GM19455 (cell line): ENCODE data around the gene SLC1A4.

Experiments
- ATAC-seq: cut with Tn5 transposase; IDR thresholded peaks from one replicate; pipeline ENCODE4 v1.9.1; 2021; ENCODE audit not compliant: unreplicated experiment

SLC1A4 gene

GRCh38 chr2:65049010-65049639, 59.9 kb downstream of the SLC1A4 start:
- ATAC-seq: no peak

DNA sequence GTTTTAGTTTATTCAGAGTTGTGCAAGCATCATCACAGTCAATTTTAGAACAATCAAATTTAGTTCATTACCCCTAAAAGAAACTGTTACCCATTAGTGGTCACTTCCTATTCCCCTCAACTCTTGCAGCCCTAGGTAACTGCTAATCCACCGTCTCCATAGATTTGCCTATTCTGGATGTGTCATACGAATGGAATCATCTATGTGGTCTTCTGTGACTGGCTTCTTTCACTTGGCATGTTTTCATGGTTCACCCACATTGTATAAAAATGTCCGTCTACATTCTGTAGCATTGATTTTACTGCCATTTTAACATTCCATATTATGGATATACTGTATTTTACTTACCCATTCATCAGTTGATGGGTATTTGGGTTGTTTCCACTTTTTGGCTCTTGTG, 61.7 kb downstream of the SLC1A4 start:
- no peak for ATAC-seq

GRCh38 chr2:65053199-65053598, 64.0 kb downstream of the SLC1A4 start:
- peak; percentile 47 for ATAC-seq

DNA sequence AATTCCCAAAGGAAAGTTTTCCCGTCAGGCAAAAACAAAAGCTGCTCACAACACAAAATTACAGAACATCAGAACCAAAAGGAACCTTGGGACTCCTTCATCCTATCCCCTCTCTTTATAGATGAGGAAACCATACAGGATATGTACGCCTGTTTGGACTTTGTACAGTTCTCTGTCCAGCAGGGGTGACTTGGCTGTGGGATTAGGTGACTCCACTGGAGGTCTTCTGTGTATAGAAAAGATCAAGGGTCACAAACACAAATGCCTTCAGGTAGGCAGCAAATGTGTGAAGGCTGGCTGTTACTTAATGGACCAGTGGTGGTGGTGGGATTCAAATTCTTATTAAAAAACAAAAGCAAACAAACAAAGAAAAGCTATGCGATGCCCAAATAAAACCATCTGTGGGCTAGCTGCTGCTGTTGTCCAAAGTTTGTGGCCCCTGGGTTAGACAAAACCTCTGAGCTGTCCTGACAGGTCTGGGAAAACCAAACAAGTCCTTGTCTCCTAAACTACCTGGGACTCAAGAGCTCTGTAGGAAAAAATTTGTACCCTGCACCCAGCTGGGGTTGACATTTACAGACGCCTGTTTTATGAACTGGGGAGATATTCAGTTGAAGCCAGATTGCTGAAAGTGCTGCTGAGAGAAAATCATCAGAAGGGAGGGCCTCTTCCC, 65.7 kb downstream of the SLC1A4 start:
- no peak for ATAC-seq

DNA sequence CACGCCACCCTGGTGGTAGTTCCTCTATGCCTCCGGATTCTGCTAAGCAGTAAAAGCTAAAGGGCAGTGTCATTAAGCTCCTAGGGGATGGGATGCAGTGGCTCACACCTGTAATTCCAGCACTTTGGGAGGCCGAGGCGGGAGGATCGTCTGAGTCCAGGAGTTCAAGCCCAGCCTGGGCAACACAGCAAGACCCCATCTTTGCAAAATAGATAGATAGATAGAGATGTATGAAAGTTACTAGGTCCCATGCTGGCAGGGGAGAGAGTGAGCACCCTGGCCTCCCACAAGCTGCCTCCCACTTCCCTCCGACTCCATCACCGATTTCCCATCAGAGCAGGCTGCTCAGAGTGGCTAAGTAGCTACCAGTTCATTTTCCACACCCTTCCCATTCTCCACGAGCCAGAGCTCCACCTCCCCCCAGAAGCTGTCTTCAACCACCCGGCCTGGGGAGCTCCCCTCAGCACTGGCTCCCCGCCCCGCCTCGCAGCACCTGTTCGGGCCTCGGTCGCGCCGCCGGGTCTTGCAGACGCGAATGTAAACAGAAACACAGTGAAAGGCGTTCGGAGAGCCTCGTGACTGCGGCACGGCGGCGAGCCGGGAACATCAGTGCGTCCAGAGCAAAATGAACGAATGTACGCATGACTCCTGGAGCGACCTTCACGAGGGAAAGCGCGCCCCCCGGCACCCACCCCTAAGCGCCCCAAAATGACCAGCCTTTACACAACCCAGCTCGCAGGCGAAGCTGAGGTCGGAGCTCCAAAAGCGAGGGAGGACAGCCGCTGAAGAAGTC, 66.4 kb downstream of the SLC1A4 start:
- peak; percentile 33 for ATAC-seq

DNA sequence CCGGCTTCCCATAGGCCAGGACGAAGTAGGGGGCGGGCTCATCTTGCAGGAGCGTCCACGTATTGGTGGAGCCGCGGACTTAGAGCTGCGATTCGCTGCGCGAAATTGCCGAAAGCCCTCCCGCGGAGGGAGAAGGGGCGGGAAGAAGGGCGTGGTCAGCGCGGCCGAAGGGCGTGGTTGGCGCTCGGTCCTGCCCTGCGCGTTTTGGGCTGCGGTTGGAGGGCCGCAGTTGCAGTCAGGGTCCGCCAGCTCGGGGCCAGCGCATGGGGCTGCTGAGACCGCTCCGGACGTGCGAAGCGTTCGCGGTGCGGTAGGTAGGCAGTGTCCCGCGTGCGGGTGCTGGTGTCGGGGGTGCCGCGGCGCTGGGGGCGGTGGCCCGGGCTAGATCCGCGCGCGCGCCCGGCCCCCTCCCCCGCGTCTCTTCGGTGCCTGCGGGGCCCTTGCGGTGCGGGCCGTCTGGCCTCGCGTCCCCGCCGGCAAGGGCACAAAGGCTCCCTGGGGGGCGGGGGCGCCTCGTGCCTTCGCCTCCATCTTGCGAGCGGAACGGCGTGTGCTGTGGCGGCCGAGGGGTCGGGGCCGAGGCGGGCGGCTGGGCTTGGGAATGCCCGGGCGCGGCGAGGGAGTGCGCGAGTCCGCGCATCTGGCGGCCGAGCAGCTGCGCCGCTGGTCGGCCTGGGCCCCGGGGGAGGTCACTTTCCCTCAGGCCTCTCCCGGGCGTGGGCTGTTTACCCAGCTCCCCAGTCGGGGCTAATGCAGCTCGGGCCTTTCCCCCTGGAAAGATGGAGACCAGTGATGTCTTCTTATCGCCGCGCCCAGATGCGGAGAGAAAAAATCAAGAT, 67.2 kb downstream of the SLC1A4 start, which contains the start of gene CEP68:
CEP68 (plus strand) TSS at position 202 of the 839 bp plus-strand sequence. CDS start 13,029 bp downstream, outside the sequence.
- ATAC-seq: peak; percentile 91

DNA sequence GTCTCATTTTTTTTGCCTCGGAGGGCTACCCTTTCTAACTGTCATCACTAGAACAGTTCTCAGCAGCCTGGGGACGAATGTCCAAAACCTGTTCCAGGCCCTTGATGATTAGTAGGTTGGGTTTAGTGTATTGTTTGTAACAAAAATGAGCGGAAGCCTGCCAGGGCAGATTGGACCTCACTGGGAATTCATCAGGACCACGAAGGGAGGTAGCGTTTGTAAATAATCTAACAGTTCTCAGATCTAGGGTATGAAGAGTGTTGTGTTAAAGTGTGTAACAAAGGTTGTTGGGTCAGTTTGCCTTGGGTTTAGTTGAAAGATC, 67.8 kb downstream of the SLC1A4 start:
- no peak for ATAC-seq

GRCh38 chr2:65057391-65058052, 68.3 kb downstream of the SLC1A4 start:
- ATAC-seq: no peak

GRCh38 chr2:65059071-65059470, 69.9 kb downstream of the SLC1A4 start:
- ATAC-seq: no peak

- no peak for ATAC-seq
Measured at GRCh38 chr2:65061146-65061909, 72.1 kb downstream of the SLC1A4 start.

- ATAC-seq: no peak
Measured at GRCh38 chr2:65061910-65062339, 72.7 kb downstream of the SLC1A4 start.

DNA sequence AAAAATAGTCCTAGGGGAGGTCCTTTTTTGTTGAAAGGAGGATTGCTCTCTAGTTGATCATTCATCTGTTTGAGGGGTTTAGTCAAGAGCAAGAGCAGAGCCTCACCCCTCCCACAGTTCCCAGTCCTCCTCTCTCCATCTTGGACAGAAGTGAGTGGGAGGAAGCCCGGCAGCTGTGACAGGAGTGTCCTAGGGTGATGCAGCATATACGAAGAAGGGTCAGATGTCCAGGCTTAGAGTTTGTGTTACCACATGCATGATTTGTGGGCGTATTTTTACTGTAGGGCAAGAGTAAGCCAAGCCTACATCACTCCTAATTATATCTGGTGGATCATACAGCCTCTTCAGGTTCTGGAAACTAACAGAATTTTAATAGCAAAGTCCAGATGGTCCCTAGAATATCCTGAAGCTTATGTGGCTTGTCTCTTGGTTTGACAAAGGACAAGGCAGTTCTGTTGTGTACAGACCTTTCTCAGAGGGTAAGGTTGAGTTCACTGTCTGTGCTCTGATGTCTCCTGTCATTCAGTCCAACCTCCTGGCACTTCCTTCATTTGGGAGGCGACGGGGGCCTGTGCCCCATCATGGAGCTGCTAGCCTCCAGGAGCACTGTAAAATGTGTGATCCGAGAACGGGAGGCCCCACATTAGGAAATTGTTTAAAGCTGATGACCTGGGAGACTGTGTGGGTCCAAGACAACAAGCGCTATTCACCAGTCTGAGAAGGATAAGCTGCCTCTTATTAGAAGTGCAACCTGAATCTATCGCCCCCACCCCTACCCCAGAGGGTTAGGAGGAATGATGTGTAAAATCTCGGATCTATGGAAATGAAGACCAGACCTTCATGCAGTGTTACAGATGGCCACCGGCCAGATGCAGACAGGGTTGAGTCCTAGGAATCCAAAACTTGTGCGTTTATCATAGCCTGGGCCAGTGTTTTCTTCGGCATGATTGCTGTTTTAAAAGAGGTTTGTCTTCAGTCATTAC, 73.9 kb downstream of the SLC1A4 start:
- no peak for ATAC-seq

DNA sequence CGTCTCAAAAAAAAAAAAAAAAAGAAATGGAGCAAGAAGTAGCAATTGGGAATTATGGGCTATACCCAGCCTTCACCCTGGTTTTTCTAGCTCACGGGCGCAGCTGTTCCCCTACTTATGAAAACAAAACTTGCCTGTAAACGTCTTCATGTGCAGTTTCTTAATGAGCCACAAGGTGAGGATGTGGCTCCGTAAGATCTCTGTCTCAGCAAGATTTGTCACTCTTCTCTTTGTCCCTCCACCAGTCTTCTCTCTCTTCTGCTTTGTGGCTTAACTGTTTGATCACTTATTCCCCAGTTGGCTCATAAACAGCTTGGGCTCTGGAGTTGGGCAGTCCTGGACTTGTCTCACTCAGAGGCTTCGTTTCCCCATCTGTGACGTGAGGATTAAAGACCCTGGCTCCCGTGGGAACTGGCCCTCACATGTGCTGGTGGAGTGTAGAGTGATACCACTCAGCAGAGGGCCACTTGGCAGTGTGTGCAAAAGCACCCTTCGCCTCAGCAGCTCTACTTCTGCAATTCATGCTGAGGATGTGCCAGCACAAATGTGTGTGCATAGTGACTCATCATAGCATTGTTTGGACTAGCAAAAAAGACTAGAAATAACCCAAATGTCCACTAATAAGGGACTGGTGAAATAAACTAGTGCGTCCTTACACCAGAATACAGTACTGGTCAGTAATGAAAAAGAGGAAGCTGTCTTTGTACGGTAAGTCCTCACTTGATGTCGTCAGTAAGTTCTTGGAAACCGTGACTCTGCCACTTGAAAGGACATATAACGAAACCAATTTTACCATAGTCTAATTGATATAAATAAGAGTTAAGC, 75.7 kb downstream of the SLC1A4 start:
- peak; percentile 74 for ATAC-seq

GRCh38 chr2:65067806-65068553, 78.8 kb downstream of the SLC1A4 start:
- no peak for ATAC-seq

DNA sequence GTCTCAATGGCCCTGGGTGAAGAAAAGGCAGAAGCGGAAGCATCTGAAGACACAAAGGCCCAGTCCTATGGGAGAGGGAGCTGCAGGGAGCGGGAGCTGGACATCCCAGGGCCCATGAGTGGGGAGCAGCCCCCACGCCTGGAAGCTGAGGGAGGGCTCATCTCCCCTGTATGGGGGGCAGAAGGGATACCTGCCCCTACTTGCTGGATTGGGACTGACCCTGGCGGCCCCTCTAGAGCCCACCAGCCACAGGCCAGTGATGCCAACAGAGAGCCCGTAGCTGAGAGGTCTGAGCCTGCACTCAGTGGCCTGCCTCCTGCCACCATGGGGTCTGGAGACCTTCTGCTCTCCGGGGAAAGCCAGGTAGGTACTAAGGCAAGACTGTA, 80.2 kb downstream of the SLC1A4 start:
- no peak for ATAC-seq

- no peak for ATAC-seq
Measured at GRCh38 chr2:65070172-65070830, 81.1 kb downstream of the SLC1A4 start.

GRCh38 chr2:65070856-65071255, 81.7 kb downstream of the SLC1A4 start:
- ATAC-seq: no peak
